Astrocyte of the cerebellum (primary cell): Measurements from ENCODE around the gene BSG.

Source experiments
- DNase-seq: peaks from one replicate; pipeline ENCODE4 v3.0.0-alpha.2; 2011; ENCODE audit warnings: low read depth
- H3K4me3 ChIP-seq: 2 replicates; pipeline ENCODE4 v1.5.1; 2011; ENCODE audit warnings: mild to moderate bottlenecking, low read depth, low read length, moderate library complexity
- CTCF ChIP-seq: IDR thresholded peaks from 2 replicates; pipeline ENCODE4 v1.5.1; 2012; ENCODE audit warnings: low read length, low read depth, moderate library complexity, mild to moderate bottlenecking; ENCODE audit errors: missing control alignments
- in situ Hi-C: cut with HindIII; loops from 2 replicates; pipeline ENCODE4 v1.10.0; 2017; ENCODE audit warnings: low sequenced_read_pairs

The BSG gene

DNA sequence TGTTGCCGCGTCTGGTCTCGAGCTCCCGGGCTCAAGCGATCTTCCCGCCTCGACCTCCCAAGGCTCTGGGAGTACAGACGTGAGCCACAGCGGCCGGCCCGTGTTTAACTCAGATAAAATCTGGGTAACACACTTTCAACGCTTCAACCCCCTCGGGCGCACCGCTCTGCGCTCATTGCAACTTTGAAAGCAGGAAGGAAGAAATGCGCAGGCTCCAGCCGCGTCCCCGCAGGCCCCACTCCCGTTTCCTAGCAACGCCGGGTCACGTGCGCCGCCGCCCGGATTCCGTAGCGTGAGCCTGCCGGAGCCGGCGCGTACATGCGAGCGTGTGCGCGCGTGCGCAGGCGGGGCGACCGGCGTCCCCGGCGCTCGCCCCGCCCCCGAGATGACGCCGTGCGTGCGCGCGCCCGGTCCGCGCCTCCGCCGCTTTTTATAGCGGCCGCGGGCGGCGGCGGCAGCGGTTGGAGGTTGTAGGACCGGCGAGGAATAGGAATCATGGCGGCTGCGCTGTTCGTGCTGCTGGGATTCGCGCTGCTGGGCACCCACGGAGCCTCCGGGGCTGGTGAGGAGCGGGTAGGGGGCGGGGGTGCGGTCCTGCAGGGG is at the start of gene BSG:
TSS of gene BSG (plus strand) at position 457 of the 603 bp plus-strand sequence. CDS start at position 496, 39 bp downstream.
- in situ Hi-C loops: no loop called here
- TF ChIP-seq CTCF: no peak

GRCh38 chr19:522726-523125 is 49.7 kb upstream of the BSG start:
- in situ Hi-C loops: no loop called here

More for the DNA sequence above, at the start of gene BSG:
- peak; percentile 93 for DNase-seq
- H3K4me3 ChIP-seq: peak within 1 kb of the TSS; percentile 94

GRCh38 chr19:524062-524674 is 48.2 kb upstream of the BSG start:
- in situ Hi-C loops: no loop called here
- TF ChIP-seq CTCF: no peak
- no peak overlapping the region for H3K4me3 ChIP-seq
- DNase-seq: no peak

More at GRCh38 chr19:522726-523125, 49.7 kb upstream of the BSG start:
- H3K4me3 ChIP-seq: no peak overlapping the region
- no peak for TF ChIP-seq CTCF
- DNase-seq: no peak

GRCh38 chr19:525029-525428 is 47.4 kb upstream of the BSG start:
- in situ Hi-C loops: no loop called here
- H3K4me3 ChIP-seq: no peak overlapping the region
- DNase-seq: no peak
- no peak for TF ChIP-seq CTCF

DNA sequence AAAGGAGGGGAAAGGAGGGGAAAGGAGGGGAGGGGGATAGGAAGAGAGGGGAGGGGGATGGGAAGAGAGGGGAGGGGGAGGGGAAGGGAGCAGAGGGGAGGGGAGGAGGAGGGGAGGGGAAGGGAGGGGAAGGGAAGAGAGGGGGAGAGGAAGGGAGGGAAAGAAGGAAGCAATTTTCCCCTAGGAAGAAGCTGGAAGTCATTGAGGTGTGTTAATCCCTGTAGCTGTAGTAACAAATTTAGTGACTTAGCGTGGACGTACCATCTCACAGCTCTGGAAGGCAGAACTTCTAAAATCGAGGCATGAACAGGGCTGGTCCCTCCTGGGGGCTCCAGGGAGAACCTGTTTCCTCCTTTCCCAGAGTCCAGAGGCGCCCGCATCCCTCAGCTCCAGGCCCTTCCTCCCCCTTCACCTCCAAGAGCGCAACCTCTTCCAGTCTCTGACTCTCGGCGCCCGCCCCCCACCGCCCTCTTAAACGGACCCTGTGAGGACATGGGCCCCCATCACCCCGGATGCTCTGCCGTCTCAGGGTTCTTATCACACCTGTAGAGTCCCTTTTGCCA is 46.5 kb upstream of the BSG start:
- TF ChIP-seq CTCF: no peak
- DNase-seq: no peak
- H3K4me3 ChIP-seq: no peak overlapping the region
- in situ Hi-C loops: no loop called here

- no peak for DNase-seq
- in situ Hi-C loops: no loop called here
- peak overlapping the region; percentile 60 for H3K4me3 ChIP-seq
- no peak for TF ChIP-seq CTCF
Measured at GRCh38 chr19:530134-531008, 42.0 kb upstream of the BSG start.
